K562 (cell line): ENCODE measurements around the gene JADE2. TPM values are rescaled to one million over a fixed set of nuclear protein-coding genes. Genes with fewer than 3 reads are reported as not detected.

Experiments used
- ATAC-seq: fragments of 200-7000 bp; cut with Tn5 transposase; 3 replicates; pipeline ENCODE4 v1.9.1; 2020; ENCODE audit warnings: moderate library complexity
- BruUV-seq: library from RNA; stranded (reverse); fragments of 400-500 nt; replicated peaks from 2 replicates; lab custom pipeline; 2021; lab: Mats Ljungman, UMichigan
- CTCF ChIA-PET: fragments of 300-600 bp; formaldehyde crosslinking; extraction: SDS; loops from one replicate; lab custom pipeline; 2021; ENCODE audit warnings: low intra/inter-chr PET ratio; lab: Yijun Ruan, JAX
- POLR2A ChIA-PET: fragments of 300-600, 350-650 bp; sonication (Branson Sonifier 250); formaldehyde crosslinking; extraction: SDS; loops from one replicate; lab custom pipeline; 2021; ENCODE audit warnings: antibody characterized with exemption, inconsistent platforms; lab: Yijun Ruan, JAX
- DNase-seq, 4 experiments: peaks; one replicate each; pipeline versions ENCODE4 v3.0.0 to v3.0.0-alpha.2; 2011 to 2018; ENCODE audit warnings: low spot score in 3 of 4, mixed read lengths in 3 of 4; ENCODE audit errors: extremely low read depth in 1 of 4
- FAIRE-seq: peaks from 2 replicates; lab custom pipeline; 2011; peaks lifted over from hg19 to GRCh38; lab: Jason Lieb, UNC
- H2AFZ ChIP-seq: 2 replicates; pipeline ENCODE4 v1.6.0; 2011; ENCODE audit warnings: low read depth, low read length, control low read depth, inconsistent platforms
- H3K27ac ChIP-seq: fragments of 200-600 bp; 3 replicates; pipeline ENCODE4 v1.8.0; 2011; ENCODE audit warnings: low read depth, mild to moderate bottlenecking, control low read depth, inconsistent platforms, low read length, moderate library complexity, mixed read lengths; ENCODE audit errors: extremely low read depth
- H3K27me3 ChIP-seq, 2 experiments: fragments of 300-600 bp in 1 of 2; 2 replicates in 1 of 2; 3 replicates in 1 of 2; pipeline versions ENCODE4 v1.6.0 to v1.8.0; 2011; ENCODE audit warnings: inconsistent platforms in 2 of 2, low read length in 2 of 2, mild to moderate bottlenecking in 1 of 2, mixed read lengths in 1 of 2, moderate library complexity in 1 of 2; ENCODE audit not compliant: control insufficient read depth in 2 of 2, insufficient read depth in 2 of 2
- H3K36me3 ChIP-seq: fragments of 300-600 bp; 3 replicates; pipeline ENCODE4 v1.8.0; 2011; ENCODE audit warnings: mild to moderate bottlenecking, low read length, inconsistent platforms; ENCODE audit not compliant: control insufficient read depth, insufficient read depth
- H3K4me1 ChIP-seq, 2 experiments: fragments of 200-600 bp in 1 of 2; replicated peaks in 1 of 2; 2 replicates in 1 of 2; 3 replicates in 1 of 2; pipeline versions ENCODE4 v1.5.1 to v1.8.0; 2011; ENCODE audit warnings: inconsistent platforms in 2 of 2, low read length in 2 of 2, mild to moderate bottlenecking in 1 of 2, mixed read lengths in 1 of 2, moderate library complexity in 1 of 2; ENCODE audit not compliant: control insufficient read depth in 2 of 2, insufficient read depth in 2 of 2
- H3K4me2 ChIP-seq: 2 replicates; pipeline ENCODE4 v1.6.1; 2011; ENCODE audit warnings: low read length, control low read depth, inconsistent platforms, mixed read lengths; ENCODE audit not compliant: insufficient read depth
- H3K4me3 ChIP-seq: fragments of 200-600 bp; sonication (generic), shearing (Covaris generic); 2 replicates; pipeline ENCODE4 v1.5.1; 2016; ENCODE audit warnings: control low read depth, inconsistent platforms
- H3K79me2 ChIP-seq: fragments of 200-600 bp; 3 replicates; pipeline ENCODE4 v1.8.0; 2011; ENCODE audit warnings: low read length, inconsistent platforms; ENCODE audit not compliant: control insufficient read depth, insufficient read depth
- H3K9ac ChIP-seq, 2 experiments: 2 replicates each; pipeline versions ENCODE4 v1.6.0 to v1.6.1; 2011; ENCODE audit warnings: low read depth in 2 of 2, low read length in 2 of 2, control low read depth in 1 of 2, inconsistent platforms in 1 of 2, mild to moderate bottlenecking in 1 of 2, mixed read lengths in 1 of 2; ENCODE audit not compliant: insufficient read depth in 1 of 2
- H3K9me1 ChIP-seq: one replicate; pipeline ENCODE4 v1.6.0; 2011; ENCODE audit warnings: inconsistent platforms, mild to moderate bottlenecking, low read length, moderate library complexity; ENCODE audit not compliant: control insufficient read depth, insufficient read depth
- H3K9me3 ChIP-seq: replicated peaks from 2 replicates; pipeline ENCODE4 v1.5.1; 2011; ENCODE audit warnings: low read depth, low read length, inconsistent platforms; ENCODE audit not compliant: control insufficient read depth, insufficient read depth
- H4K20me1 ChIP-seq: replicated peaks from 2 replicates; pipeline ENCODE4 v1.6.1; 2011; ENCODE audit warnings: low read length, inconsistent platforms, mixed read lengths; ENCODE audit not compliant: control insufficient read depth, insufficient read depth
- AFF4 ChIP-seq: sonication (generic); formaldehyde crosslinking; IDR thresholded peaks from 2 replicates; pipeline ENCODE4 v1.8.0; 2023; ENCODE audit warnings: mild to moderate bottlenecking, missing genetic modification reagents
- HDAC1 ChIP-seq, 2 experiments: fragments of 450-650 bp; IDR thresholded peaks; 2 replicates each; pipeline ENCODE4 v1.6.1; 2016 to 2017; ENCODE audit warnings: inconsistent platforms in 1 of 2, mild to moderate bottlenecking in 1 of 2, moderate library complexity in 1 of 2
- KAT7 ChIP-seq: sonication (generic); formaldehyde crosslinking; IDR thresholded peaks from 2 replicates; pipeline ENCODE4 v1.8.0; 2022; ENCODE audit warnings: missing genetic modification reagents, mild to moderate bottlenecking, borderline replicate concordance
- KDM4B ChIP-seq, 2 experiments: fragments of 450-650 bp in 1 of 2; sonication (generic) in 1 of 2; IDR thresholded peaks; 2 replicates each; pipeline ENCODE4 v1.6.1; 2016 to 2017; ENCODE audit warnings: borderline replicate concordance in 2 of 2, antibody characterized with exemption in 1 of 2, low read depth in 1 of 2, mild to moderate bottlenecking in 1 of 2
- RNF219 ChIP-seq: fragments of 250-450 bp; sonication (Bioruptor Pico); IDR thresholded peaks from 2 replicates; pipeline ENCODE4 v1.5.0; 2022; ENCODE audit warnings: mild to moderate bottlenecking
- SRSF1 ChIP-seq: fragments of 200-400 bp; formaldehyde crosslinking; IDR thresholded peaks from 2 replicates; pipeline ENCODE4 v1.6.1; 2017; ENCODE audit warnings: mild to moderate bottlenecking, low read depth, low read length, moderate library complexity
- SRSF7 ChIP-seq: fragments of 200-400 bp; formaldehyde crosslinking; optimal IDR thresholded peaks from 2 replicates; pipeline ENCODE3; 2017; ENCODE audit warnings: mild to moderate bottlenecking, low read depth, low read length
- ZNF280B ChIP-seq: fragments of 250-450 bp; sonication (Bioruptor Pico); IDR thresholded peaks from 2 replicates; pipeline ENCODE4 v1.5.1; 2021; ENCODE audit warnings: mild to moderate bottlenecking
- ZNF655 ChIP-seq: fragments of 250-450 bp; sonication (Bioruptor Pico); IDR thresholded peaks from 2 replicates; pipeline ENCODE4 v1.5.0; 2021
- ZNF699 ChIP-seq: fragments of 250-450 bp; sonication (Bioruptor Pico); IDR thresholded peaks from 2 replicates; pipeline ENCODE4 v1.8.0; 2021; ENCODE audit warnings: mild to moderate bottlenecking, moderate library complexity; ENCODE audit not compliant: insufficient replicate concordance
- ZNF75A ChIP-seq: fragments of 450-650 bp; formaldehyde crosslinking; IDR thresholded peaks from 2 replicates; pipeline ENCODE4 v1.4.0; 2020; ENCODE audit warnings: mild to moderate bottlenecking
- WGBS: fragments of 100-300 bp; shearing (Covaris generic); methylation state at CpG from one replicate; pipeline ENCODE4 v1.1.6; 2016; ENCODE audit warnings: low coverage, mixed read lengths; ENCODE audit not compliant: insufficient coverage; ENCODE audit errors: missing lambda C conversion rate; 5-methylcytosine and 5-hydroxymethylcytosine counted together
- in situ Hi-C: fragments of 300-500 bp; cut with MboI; formaldehyde crosslinking; loops from 4 replicates; pipeline ENCODE4 v1.15.0; 2018; ENCODE audit warnings: inconsistent platforms, mixed read lengths
- intact Hi-C: fragments of 100-400 bp; cut with micrococcal nuclease; formaldehyde crosslinking; loops from 2 replicates; pipeline ENCODE4 v1.14.2; 2022
- polyA plus RNA-seq, 8 experiments: library from polyadenylated mRNA; depleted of rRNA in 4 of 8; stranded (reverse) in 5 of 8; unstranded in 3 of 8; fragments of >200 nt; fragmentation: Nextera tagmentation in 2 of 8; fragmentation: Illumina TruSeq in 1 of 8; extraction: Ambion mirVana in 2 of 8; extraction: Trizol in 1 of 8; gene quantifications; 2 replicates each; pipeline versions ENCODE4 v1.2.1 to v1.2.3, GENCODE V29; 2011 to 2014; ENCODE audit warnings: inconsistent platforms in 1 of 8, missing spikeins in 1 of 8
- total RNA-seq, 7 experiments: library from RNA; depleted of rRNA in 6 of 7; stranded (reverse); fragments of >200 nt in 6 of 7; fragmentation: Illumina TruSeq in 2 of 7; extraction: Trizol in 2 of 7; gene quantifications; 2 replicates each; pipeline versions ENCODE4 v1.2.1 to v1.2.3, GENCODE V29; 2011 to 2021; ENCODE audit warnings: low replicate concordance in 1 of 7

Gene JADE2
- total and polyA plus RNA-seq, 9 of the 15 experiments (the other 6 are each of a cell fraction or from before 2014, with no cell fraction given) = 0.50 to 23.3 (median 9.1) TPM

GRCh38 chr5:134578578-134579283, 53.3 kb downstream of the JADE2 start:
- in situ Hi-C loops = loop anchor here (10.0 to 25.0 kb wide), 2 partner anchors 374 to 541 kb away; no protein-coding TSS in a partner anchor
- intact Hi-C loops = loop anchor here (5.0 kb wide), 2 partner anchors 51 to 166 kb away; partner anchors contain the start of genes CDKN2AIPNL and JADE2
- POLR2A ChIA-PET = interaction anchor here (0.6 to 1.1 kb wide), 4 partner anchors 17 to 274 kb away, joined by 3 to 4 read pairs (median 3); no protein-coding TSS in a partner anchor
- TF ChIP-seq ZNF699 (CRISPR knock-in tag) = no peak
- TF ChIP-seq SRSF7 = no peak
- no peak for TF ChIP-seq ZNF655 (CRISPR knock-in tag)
- TF ChIP-seq KAT7 (CRISPR knock-in tag) = no peak
- no peak for TF ChIP-seq KDM4B (IDR thresholded peaks at IDR 0.05; ENCODE audit: borderline replicate concordance in 2 of 2, low read depth in 1 of 2)
- no peak for TF ChIP-seq RNF219 (CRISPR knock-in tag)
- no peak for TF ChIP-seq ZNF75A
- TF ChIP-seq ZNF280B (CRISPR knock-in tag) = no peak
- no peak for TF ChIP-seq HDAC1 (IDR thresholded peaks at IDR 0.05)
- no peak for TF ChIP-seq SRSF1
- TF ChIP-seq AFF4 (CRISPR knock-in tag) = no peak

More at GRCh38 chr5:134578578-134579283, 53.3 kb downstream of the JADE2 start:
- H3K4me2 ChIP-seq = no peak overlapping the region
- peaks cover 44% of the 10 kb centered on the region; the same call in 2 of the 3 replicates for H3K36me3 ChIP-seq
- peaks cover 0 to 15% of the 10 kb centered on the region in 2 experiments; a peak in 1 of 5 replicates for H3K4me1 ChIP-seq
- no peak overlapping the region for H2AFZ ChIP-seq
- no peaks in the 10 kb centered on the region for H3K27me3 ChIP-seq
- H3K4me3 ChIP-seq = no peak overlapping the region
- H3K9me3 ChIP-seq = no peaks in the 10 kb centered on the region
- CTCF ChIA-PET = interaction anchor here (4.1 kb wide), 1 partner anchor 276 kb away, joined by 35 read pairs; no protein-coding TSS in a partner anchor
- no peak overlapping the region for H3K27ac ChIP-seq
- peak overlapping the region in 1 of 2 experiments; percentile 21; a peak in 1 of 4 replicates for H3K9ac ChIP-seq
- DNase-seq (no peak), ATAC-seq (no peak), FAIRE-seq (no peak)
- WGBS = 84% methylated on average over 32 of the region's 32 CpGs
- H3K9me1 ChIP-seq = peaks cover 4% of the 10 kb centered on the region
- no TSS peak for BruUV-seq
- H4K20me1 ChIP-seq = no peaks in the 10 kb centered on the region
- H3K79me2 ChIP-seq = no peaks in the 10 kb centered on the region
